Panc1 (cell line): ENCODE measurements around the gene RAB11FIP3. TPM values are rescaled to one million over a fixed set of nuclear protein-coding genes. Genes with fewer than 3 reads are reported as not detected.
"Not testable (repeated sequence)": the region's sequence is repeated elsewhere in the genome, so short reads cannot be mapped to it uniquely, and the experiment has no call there.

Experiments
- ATAC-seq: fragments of 200-7000 bp; cut with Tn5 transposase; 2 replicates; pipeline ENCODE4 v1.9.1; 2020; ENCODE audit warnings: mild to moderate bottlenecking, moderate library complexity
- BruUV-seq: library from RNA; stranded (reverse); fragments of 400-500 nt; replicated peaks from 2 replicates; lab custom pipeline; 2021; lab: Mats Ljungman, UMichigan
- CTCF ChIA-PET: fragments of 300-600 bp; sonication (Branson Sonifier 250); formaldehyde crosslinking; loops from one replicate; lab custom pipeline; 2022; ENCODE audit warnings: antibody characterized with exemption; lab: Charles Lee
- POLR2A ChIA-PET: fragments of 300-600 bp; sonication (Branson Sonifier 250); formaldehyde crosslinking; loops from one replicate; lab custom pipeline; 2022; ENCODE audit warnings: antibody characterized with exemption; lab: Charles Lee
- DNase-seq: peaks from one replicate; pipeline ENCODE4 v3.0.0-alpha.2; 2010; ENCODE audit warnings: low read depth, low spot score
- H3K27ac ChIP-seq: 2 replicates; pipeline ENCODE4 v1.5.1; 2011; ENCODE audit warnings: mild to moderate bottlenecking, low read length, inconsistent platforms
- H3K27me3 ChIP-seq: fragments of 200-500 bp; sonication (Bioruptor generic); 2 replicates; pipeline ENCODE4 v1.6.0; 2014; ENCODE audit warnings: low read length, inconsistent platforms; ENCODE audit not compliant: control insufficient read depth, insufficient read depth
- H3K36me3 ChIP-seq: fragments of 200-500 bp; sonication (Bioruptor generic); 2 replicates; pipeline ENCODE4 v1.5.1; 2014; ENCODE audit warnings: inconsistent platforms, mild to moderate bottlenecking, low read length, moderate library complexity; ENCODE audit not compliant: control insufficient read depth, insufficient read depth
- H3K4me1 ChIP-seq: 2 replicates; pipeline ENCODE4 v1.5.1; 2011; ENCODE audit warnings: inconsistent platforms, mild to moderate bottlenecking, low read length, moderate library complexity; ENCODE audit not compliant: control insufficient read depth, insufficient read depth
- H3K4me3 ChIP-seq, 2 experiments: 2 replicates each; pipeline ENCODE4 v1.5.1; 2011 to 2012; ENCODE audit warnings: low read depth in 2 of 2, low read length in 2 of 2, mild to moderate bottlenecking in 2 of 2, inconsistent platforms in 1 of 2, moderate library complexity in 1 of 2
- H3K9me3 ChIP-seq: fragments of 200-500 bp; sonication (Bioruptor generic); 2 replicates; pipeline ENCODE4 v1.5.1; 2014; ENCODE audit warnings: low read depth, mild to moderate bottlenecking, inconsistent platforms, low read length, moderate library complexity; ENCODE audit not compliant: control insufficient read depth, insufficient read depth
- CTCF ChIP-seq: fragments of 450-650 bp; IDR thresholded peaks from 2 replicates; pipeline ENCODE4 v1.5.1; 2017; ENCODE audit warnings: mild to moderate bottlenecking
- POLR2AphosphoS5 ChIP-seq: IDR thresholded peaks from 2 replicates; pipeline ENCODE4 v1.6.1; 2012; ENCODE audit warnings: mild to moderate bottlenecking, low read depth, low read length, moderate library complexity
- REST ChIP-seq, 2 experiments: IDR thresholded peaks; 2 replicates each; pipeline ENCODE4 v1.6.1; 2011 to 2012; ENCODE audit warnings: low read depth in 2 of 2, control low read depth in 1 of 2, low read length in 1 of 2, mild to moderate bottlenecking in 1 of 2, moderate library complexity in 1 of 2; ENCODE audit not compliant: insufficient read depth in 1 of 2
- SIN3A ChIP-seq: IDR thresholded peaks from 2 replicates; pipeline ENCODE4 v1.6.1; 2012; ENCODE audit warnings: low read depth, mild to moderate bottlenecking, low read length, moderate library complexity, borderline replicate concordance; ENCODE audit not compliant: insufficient read depth
- TCF7L2 ChIP-seq: IDR thresholded peaks from 2 replicates; pipeline ENCODE4 v1.6.1; 2011; ENCODE audit warnings: mild to moderate bottlenecking, low read depth, low read length, inconsistent platforms
- in situ Hi-C: cut with HindIII; loops from 2 replicates; pipeline ENCODE4 v1.10.0; 2016; ENCODE audit warnings: low sequenced_read_pairs, low pct_unique_long_range_greater_than_20kb
- intact Hi-C: fragments of 100-400 bp; cut with micrococcal nuclease; formaldehyde crosslinking; loops from one replicate; pipeline ENCODE4 v1.10.0; 2022; ENCODE audit not compliant: unreplicated experiment
- total RNA-seq: library from RNA; stranded (reverse); gene quantifications from one replicate; pipeline ENCODE4 v1.2.1, GENCODE V29; 2021; ENCODE audit not compliant: unreplicated experiment

RAB11FIP3 gene
- total RNA-seq, 1 experiment from 2014 or later: 57.3 TPM

GRCh38 chr16:466651-467050 lies 41.2 kb downstream of the RAB11FIP3 start:
- H3K4me3 ChIP-seq: no peak overlapping the region
- ChIA-PET POLR2A (interaction anchor here (0.6 kb wide), 1 partner anchor 1239 kb away, joined by 8 read pairs; no protein-coding TSS in a partner anchor), CTCF (interaction anchor here (0.6 kb wide), 1 partner anchor 15 kb away, joined by 11 read pairs; no protein-coding TSS in a partner anchor)
- DNase-seq: no peak
- H3K27me3 ChIP-seq: no peaks in the 10 kb centered on the region
- H3K27ac ChIP-seq: no peak overlapping the region
- H3K4me1 ChIP-seq: no peaks in the 10 kb centered on the region
- in situ Hi-C loops (no loop called here), intact Hi-C loops (no loop called here)
- no TSS peak for BruUV-seq
- no peaks in the 10 kb centered on the region for H3K36me3 ChIP-seq
- TF ChIP-seq SIN3A (no peak), REST (IDR thresholded peaks at IDR 0.05; ENCODE audit: insufficient read depth in 1 of 2, low read depth in 2 of 2, low read length in 1 of 2) (no peak), POLR2AphosphoS5 (no peak), TCF7L2 (no peak), CTCF (no peak)
- H3K9me3 ChIP-seq: no peaks in the 10 kb centered on the region
- ATAC-seq: no peak

DNA sequence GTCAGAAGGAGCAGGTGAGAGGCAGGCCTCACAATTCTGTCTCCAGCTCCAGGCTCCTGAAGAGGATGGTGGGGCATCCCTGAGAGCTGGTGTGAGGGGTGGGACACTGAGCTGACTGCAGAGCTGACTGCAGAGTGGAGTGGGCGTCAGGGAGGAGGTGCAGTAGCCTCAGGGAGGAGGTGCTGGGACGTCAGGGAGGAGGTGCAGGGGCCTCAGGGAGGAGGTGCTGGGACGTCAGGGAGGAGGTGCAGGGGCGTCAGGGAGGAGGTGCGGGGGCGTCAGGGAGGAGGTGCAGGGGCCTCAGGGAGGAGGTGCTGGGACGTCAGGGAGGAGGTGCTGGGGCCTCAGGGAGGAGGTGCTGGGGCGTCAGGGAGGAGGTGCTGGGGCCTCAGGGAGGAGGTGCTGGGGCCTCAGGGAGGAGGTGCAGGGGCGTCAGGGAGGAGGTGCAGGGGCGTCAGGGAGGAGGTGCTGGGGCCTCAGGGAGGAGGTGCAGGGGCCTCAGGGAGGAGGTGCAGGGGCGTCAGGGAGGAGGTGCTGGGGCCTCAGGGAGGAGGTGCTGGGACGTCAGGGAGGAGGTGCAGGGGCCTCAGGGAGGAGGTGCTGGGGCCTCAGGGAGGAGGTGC lies 41.9 kb downstream of the RAB11FIP3 start:
- H3K9me3 ChIP-seq, CTCF ChIA-PET, intact Hi-C loops, BruUV-seq, POLR2A ChIA-PET, H3K36me3 ChIP-seq, in situ Hi-C loops, ATAC-seq, H3K27me3 ChIP-seq, H3K4me1 ChIP-seq, H3K27ac ChIP-seq, DNase-seq, H3K4me3 ChIP-seq: not testable (repeated sequence)

- H3K36me3 ChIP-seq: no peaks in the 10 kb centered on the region
- no peaks in the 10 kb centered on the region for H3K4me1 ChIP-seq
- DNase-seq (no peak), ATAC-seq (no peak)
- H3K27me3 ChIP-seq: no peaks in the 10 kb centered on the region
- in situ Hi-C loops: no loop called here
- no peaks in the 10 kb centered on the region for H3K9me3 ChIP-seq
- no TSS peak for BruUV-seq
- intact Hi-C loops: no loop called here
- no peak overlapping the region for H3K4me3 ChIP-seq
- TF ChIP-seq POLR2AphosphoS5 (no peak), SIN3A (no peak), CTCF (no peak)
- POLR2A ChIA-PET: no interaction called here
- no peak overlapping the region for H3K27ac ChIP-seq
- CTCF ChIA-PET: no interaction called here
These were observed 42.8 kb downstream of the RAB11FIP3 start for GRCh38 chr16:468068-468821.

- POLR2A ChIA-PET, in situ Hi-C loops, H3K4me1 ChIP-seq, intact Hi-C loops, CTCF ChIA-PET, H3K36me3 ChIP-seq, BruUV-seq, H3K27me3 ChIP-seq, DNase-seq, H3K4me3 ChIP-seq, H3K27ac ChIP-seq, H3K9me3 ChIP-seq, ATAC-seq: not testable (repeated sequence)
These were observed 44.0 kb downstream of the RAB11FIP3 start for GRCh38 chr16:469459-469858.
